Activated T-cell treated with anti-CD3 and anti-CD28 coated beads, Interleukin-2, amount 50 U/mL, for 48 hours (primary cell): ENCODE results near the gene RFC5.
"Not testable (repeated sequence)": the region's sequence is repeated elsewhere in the genome, so short reads cannot be mapped to it uniquely, and the experiment has no call there.

Experiments
- DNase-seq, 2 experiments: peaks; one replicate each; pipeline ENCODE4 v3.0.0-alpha.2; 2020

The RFC5 gene

DNA sequence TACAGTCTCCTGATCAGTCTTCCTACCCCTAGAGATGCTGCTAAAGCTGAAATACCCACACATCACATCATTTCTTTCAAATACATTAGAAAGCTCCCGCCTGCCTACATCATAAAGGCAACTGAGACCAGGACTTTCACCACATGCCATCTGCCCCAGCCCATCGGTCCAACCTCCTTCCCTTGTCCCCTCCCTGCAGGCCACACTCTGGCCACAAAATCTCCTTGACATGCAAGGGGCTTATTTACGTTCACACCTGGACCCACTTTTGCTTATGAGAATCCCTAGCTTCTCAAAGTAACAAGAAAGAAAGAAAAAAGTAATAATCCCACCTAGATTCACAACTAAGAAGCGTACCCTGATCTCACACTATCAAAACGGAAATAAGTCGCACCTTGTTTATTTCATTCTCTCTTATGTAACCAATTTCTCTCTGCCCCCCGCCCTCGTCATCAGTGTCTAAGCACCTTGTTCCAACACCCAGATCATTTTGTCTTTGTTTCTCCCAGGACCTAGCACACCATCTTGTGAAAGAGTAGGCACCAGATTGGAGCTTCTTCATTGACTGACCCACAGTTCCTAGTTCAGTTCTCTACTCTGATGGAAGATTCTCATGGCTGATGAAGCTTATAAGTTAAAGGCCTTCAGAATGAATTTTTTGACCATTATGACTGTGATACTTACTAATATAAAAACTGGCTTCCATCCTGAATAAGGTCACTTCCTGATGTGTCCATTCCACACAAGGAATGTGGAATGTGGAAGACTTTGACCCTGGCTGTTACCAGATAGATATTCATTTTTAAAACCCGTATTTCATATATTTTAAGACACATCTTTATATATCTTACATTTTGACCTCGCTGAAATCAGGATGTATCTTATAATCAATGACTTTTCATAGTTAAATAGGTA is 36.8 kb downstream of the RFC5 start:
- no peak for DNase-seq

GRCh38 chr12:118055144-118055557 is 38.6 kb downstream of the RFC5 start:
- peak; percentile 84 to 86 for DNase-seq

GRCh38 chr12:118055865-118056773 is 39.6 kb downstream of the RFC5 start:
- DNase-seq: no peak

- DNase-seq: no peak
Observed at GRCh38 chr12:118058227-118058626, 41.7 kb downstream of the RFC5 start.

GRCh38 chr12:118058881-118059280 is 42.4 kb downstream of the RFC5 start:
- DNase-seq: no peak

DNA sequence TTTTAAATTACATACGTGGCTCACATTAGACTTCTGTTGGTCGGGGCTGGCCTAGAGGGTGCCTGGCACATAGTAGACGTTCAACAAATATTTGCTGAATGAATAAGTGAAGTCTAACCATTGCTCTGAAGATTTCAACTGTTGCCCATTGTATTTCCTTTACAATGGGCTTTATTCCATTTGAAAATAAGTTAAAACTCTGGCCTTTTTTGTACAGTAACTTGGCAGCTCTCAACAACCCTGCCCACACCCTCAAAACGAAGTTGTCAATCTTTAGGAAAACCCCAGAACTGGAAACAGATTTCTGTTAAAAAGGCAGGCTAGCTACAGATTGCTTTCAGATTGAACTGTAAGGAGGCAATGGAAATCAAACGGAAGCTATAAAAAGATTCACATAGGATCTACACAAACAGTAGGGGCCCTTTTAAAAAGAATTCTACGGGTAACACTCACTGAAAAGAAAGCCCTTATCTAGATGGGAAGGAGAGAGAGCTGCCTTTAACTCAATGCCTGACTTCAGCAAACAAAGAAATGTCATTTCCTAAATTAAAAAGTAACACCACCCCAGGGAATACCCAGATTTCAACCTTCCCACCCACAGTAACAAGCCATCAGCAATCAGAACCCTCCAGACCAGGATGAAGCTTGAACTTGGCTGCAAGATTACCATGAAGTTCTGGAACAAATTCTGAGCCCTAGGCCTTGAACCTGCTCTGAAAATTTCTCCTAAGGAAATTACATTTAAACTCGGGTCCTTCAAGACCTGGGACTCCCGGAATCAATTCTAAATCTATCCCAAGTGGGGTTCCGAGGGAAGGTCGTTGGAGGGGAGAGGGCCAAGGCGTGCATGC is 43.1 kb downstream of the RFC5 start:
- no peak for DNase-seq

DNA sequence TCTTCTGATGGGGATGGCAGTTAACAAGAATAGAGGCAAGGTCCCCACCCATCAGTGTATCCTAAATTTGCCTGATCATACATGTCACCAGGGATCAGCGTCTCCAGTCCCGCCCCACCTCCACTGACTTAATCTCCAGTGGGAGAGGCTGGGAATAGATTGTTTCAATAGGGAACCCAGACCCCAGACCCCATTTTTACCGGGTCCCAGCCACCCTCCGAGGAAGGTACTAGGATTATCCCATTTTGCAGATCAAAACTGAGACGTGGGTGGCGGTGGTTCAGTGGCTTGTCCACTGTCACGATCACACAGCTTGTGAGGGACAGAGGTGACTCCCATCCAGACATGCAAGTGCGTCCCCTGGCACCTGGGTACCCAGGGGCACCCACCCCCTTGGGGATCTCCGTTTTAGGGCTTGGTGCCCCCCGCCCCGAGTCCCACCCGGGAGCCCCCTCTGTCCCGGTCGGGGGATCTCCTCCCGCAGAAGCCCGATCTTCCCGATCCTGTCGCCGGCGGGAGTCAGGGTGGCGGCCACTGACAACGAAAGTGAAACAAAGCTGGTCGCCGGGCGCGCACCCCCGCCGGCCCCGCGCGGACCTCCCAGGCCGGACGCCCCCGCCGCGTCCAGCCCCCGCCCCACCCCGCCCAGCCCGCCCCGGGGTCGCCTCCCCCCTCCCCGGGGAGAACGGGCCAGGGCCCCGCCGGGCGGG is 44.0 kb downstream of the RFC5 start:
- DNase-seq: peak; percentile 60 to 64

DNA sequence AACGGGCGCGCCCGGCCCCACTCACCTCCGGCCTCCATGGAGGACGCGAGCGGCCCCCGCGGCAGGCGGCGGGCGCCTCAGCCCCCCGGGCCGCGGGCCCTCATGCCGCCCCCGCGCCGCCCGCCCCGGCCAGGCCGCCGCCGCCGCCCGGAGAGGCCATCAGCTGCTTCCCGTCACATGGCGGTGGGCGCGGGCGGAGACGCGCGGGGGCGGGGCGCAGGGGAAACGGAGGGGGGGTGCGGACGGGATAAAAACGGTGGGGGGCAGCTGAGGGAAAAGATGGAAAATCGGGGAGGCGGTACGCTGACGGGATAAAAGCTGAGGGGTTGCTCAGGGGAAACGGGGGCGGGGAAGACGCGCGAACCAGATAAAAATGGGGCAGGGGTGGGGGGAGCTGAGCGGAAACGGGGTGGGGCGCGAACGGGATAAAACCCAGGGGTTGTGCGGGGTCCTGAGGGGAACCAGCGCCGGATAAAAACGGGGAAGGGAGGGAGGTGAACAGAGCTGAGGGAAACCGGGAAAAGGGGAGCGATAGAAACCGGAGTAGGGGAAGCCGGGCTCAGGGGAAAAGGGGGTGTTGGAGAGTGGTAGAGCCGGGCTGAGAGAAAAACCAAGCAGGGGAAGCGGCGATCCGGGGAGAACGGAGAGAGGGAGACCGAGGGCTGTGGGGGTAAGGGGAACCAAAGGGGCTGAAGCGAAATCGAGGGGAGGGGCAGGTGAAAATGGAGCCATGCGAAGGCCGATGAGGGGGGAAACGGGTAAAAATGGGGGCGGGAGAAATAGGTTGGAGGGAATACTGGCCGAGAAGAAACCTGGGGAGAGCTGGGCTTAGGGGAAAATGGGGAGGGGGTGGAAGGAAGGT is 44.7 kb downstream of the RFC5 start, which contains the start of gene WSB2:
TSS of gene WSB2 (minus strand) at position 169 of the 862 bp plus-strand sequence. CDS start at position 38, 131 bp downstream.
- DNase-seq: peak; percentile 68 to 71

- DNase-seq: peak; percentile 46 to 49
Observed at GRCh38 chr12:118061873-118062843, 45.7 kb downstream of the RFC5 start.

DNA sequence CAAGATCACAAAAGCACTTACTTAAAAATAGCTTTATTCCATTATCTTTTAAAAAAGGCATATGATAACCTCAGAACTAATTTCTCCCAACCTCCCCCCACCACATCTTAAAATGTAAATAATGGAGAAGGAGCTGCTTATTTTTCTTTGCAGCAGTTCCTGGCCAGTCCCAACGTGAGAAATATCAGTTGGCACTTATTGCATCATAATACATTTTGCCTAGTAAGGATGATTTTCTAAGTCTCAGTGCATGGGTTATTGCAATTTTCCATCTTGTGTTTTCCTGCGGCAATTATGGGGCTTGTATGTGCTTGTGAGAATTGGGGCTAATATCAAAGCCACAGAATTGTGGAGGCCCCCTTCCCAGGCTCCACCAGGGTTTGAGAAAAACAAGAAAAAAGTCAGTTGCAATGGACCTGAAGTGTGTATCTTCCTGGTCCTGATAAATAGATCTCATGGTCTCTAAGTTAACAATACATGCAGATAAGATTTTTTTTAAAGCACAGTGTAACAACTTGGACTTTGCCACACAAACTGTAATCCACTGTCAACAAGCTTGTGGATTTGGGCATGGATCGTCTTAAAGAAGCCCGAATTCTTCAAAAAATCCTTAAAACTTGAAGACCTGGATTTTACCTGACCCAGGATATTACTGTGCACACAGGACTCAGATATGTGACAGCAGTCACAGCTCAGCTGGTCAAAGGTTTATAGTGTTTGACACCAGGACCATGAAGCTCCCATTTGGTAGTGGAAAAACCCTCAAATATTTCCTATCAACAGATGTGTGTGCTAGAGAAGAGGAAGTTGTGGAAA is 47.3 kb downstream of the RFC5 start:
- no peak for DNase-seq

DNA sequence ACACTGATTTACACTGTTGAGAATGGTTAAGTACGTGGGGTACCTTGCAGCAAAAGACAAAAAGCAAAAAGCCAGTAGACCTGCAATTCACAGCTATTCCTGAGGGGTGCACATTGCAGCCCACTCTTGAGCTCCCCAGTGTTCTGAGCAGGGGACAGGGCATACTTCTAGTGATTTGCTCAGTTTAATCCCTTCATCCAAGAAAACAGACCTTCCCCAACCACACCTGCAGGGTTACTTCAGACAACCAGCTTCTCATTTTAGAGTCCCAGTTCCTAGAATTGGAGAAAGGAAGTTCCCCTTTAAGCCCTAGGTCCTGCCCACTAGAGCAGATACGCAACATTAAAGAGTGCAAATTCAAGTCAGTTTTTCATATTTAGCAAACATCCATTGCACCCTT is 48.1 kb downstream of the RFC5 start:
- DNase-seq: peak in 1 of 2 experiments; percentile 39

GRCh38 chr12:118065380-118065779 is 48.9 kb downstream of the RFC5 start:
- DNase-seq: no peak

- no peak for DNase-seq
Observed at GRCh38 chr12:118068445-118068844, 51.9 kb downstream of the RFC5 start.

GRCh38 chr12:118070650-118071049 is 54.1 kb downstream of the RFC5 start:
- no peak for DNase-seq

DNA sequence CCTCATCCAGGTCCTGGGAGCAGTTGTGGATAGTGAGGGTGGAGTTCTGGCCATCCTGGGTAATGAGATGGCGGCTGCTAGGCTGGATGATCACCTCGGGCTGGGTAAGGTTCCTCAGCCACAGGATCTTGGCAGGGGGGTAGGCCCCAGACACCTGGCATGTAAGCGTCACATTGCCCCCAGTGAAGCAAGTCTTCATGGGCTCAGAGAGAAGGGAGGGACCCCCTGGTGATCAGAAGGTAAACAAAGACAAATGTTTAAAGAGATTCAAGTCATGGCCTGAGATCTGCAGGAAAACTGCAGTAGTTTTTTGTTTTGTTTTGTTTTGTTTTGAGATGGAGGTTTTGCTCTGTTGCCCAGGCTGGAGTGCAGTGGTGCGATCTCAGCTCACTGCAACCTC is 57.3 kb downstream of the RFC5 start:
- no peak for DNase-seq

GRCh38 chr12:118081521-118081920 is 65.0 kb downstream of the RFC5 start:
- DNase-seq: not testable (repeated sequence)
